Gastroesophageal sphincter (tissue), 4 donors: ENCODE measurements around the gene GABRR3. TPM values are rescaled to one million over a fixed set of nuclear protein-coding genes. Genes with fewer than 3 reads are reported as not detected.

Experiments
- ATAC-seq: fragments of 150-250 bp; one replicate; pipeline ENCODE4 v1.9.1; 2016; ENCODE audit warnings: mild to moderate bottlenecking, moderate library complexity
- H3K27ac ChIP-seq, 4 donors: fragments of 200-600 bp; sonication (generic) in 3 of 4; 1 replicate in 3 of 4; 2 replicates in 1 of 4; pipeline ENCODE4 v1.5.1; 2016 to 2019
- H3K27me3 ChIP-seq: fragments of 200-600 bp; sonication (generic); one replicate; pipeline ENCODE4 v1.5.1; 2019
- H3K36me3 ChIP-seq, 2 donors: fragments of 200-600 bp; sonication (generic); one replicate each; pipeline ENCODE4 v1.5.1; 2019; ENCODE audit warnings: control low read depth in 1 of 2
- H3K4me1 ChIP-seq, 3 donors: fragments of 200-600 bp; sonication (generic); 1 replicate in 2 of 3; 2 replicates in 1 of 3; pipeline ENCODE4 v1.5.1; 2016 to 2019; ENCODE audit warnings: control low read depth in 2 of 3
- H3K4me3 ChIP-seq, 2 donors: fragments of 200-600 bp; sonication (generic); one replicate each; pipeline ENCODE4 v1.5.1; 2019; ENCODE audit warnings: mild to moderate bottlenecking in 1 of 2, moderate library complexity in 1 of 2
- H3K9me3 ChIP-seq, 3 donors: fragments of 200-600 bp; sonication (generic); one replicate each; pipeline ENCODE4 v1.5.1; 2017 to 2019; ENCODE audit warnings: control low read depth in 2 of 3
- EP300 ChIP-seq: sonication (generic); formaldehyde crosslinking; IDR thresholded peaks from one replicate; pipeline ENCODE4 v1.6.1; 2017; ENCODE audit warnings: antibody characterized with exemption, mild to moderate bottlenecking
- POLR2A ChIP-seq, 2 donors: fragments of 450-650 bp; IDR thresholded peaks; one replicate each; pipeline ENCODE4 v1.6.1; 2017; ENCODE audit warnings: antibody characterized with exemption in 2 of 2, mild to moderate bottlenecking in 2 of 2, moderate library complexity in 1 of 2
- POLR2AphosphoS5 ChIP-seq: sonication (generic); formaldehyde crosslinking; IDR thresholded peaks from one replicate; pipeline ENCODE4 v1.6.1; 2017; ENCODE audit warnings: antibody characterized with exemption
- WGBS, 2 donors: methylation state at CpG; one replicate each; pipeline ENCODE4 v1.1.5; 2018; ENCODE audit warnings: low coverage in 1 of 2; 5-methylcytosine and 5-hydroxymethylcytosine counted together
- total RNA-seq, 4 donors: library from RNA; depleted of rRNA; stranded (reverse); fragments of >200 nt; gene quantifications; one replicate each; pipeline ENCODE4 v1.1.0, GENCODE V29; 2016
- TF ChIP-seq, protein P1 (sequence below), 4 experiments: fragments of 200-600 bp in 2 of 4; fragments of 450-650 bp in 2 of 4; sonication (generic) in 1 of 4; IDR thresholded peaks; one replicate each; pipeline ENCODE4 v1.5.1; 2017 to 2019; ENCODE audit warnings: antibody characterized with exemption in 4 of 4, mild to moderate bottlenecking in 2 of 4, moderate library complexity in 2 of 4

Gene GABRR3
- total RNA-seq, 4 donors from 2014 or later = not detected

DNA sequence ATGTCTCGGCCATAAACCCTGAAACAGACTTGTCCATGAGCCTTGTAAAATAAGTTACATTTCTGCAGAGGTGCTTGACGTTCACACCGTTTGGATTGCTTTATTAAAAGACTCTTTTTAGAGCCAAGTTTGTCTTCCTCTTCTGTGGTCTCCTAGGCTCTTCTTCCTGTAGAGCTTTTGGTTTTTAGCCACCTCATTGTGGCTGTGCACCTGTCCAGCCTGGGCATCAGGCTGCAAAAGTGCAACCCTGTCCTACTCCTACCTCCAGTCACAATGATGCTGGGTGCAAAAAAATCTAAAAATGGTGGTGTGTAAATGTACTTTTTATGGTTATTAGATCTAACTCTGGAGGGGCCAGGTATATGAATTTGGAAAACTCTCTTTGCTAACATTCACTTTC, 60.1 kb downstream of the GABRR3 start:
- Histone ChIP-seq H3K27ac (no peak overlapping the region), H3K4me3 (no peak overlapping the region), H3K4me1 (peaks cover 0 to 26% (median 5%) of the 10 kb centered on the region in 3 donors), H3K27me3 (no peaks in the 10 kb centered on the region), H3K9me3 (no peaks in the 10 kb centered on the region), H3K36me3 (no peaks in the 10 kb centered on the region)
- no peak for ATAC-seq
- TF ChIP-seq, protein P1, sequence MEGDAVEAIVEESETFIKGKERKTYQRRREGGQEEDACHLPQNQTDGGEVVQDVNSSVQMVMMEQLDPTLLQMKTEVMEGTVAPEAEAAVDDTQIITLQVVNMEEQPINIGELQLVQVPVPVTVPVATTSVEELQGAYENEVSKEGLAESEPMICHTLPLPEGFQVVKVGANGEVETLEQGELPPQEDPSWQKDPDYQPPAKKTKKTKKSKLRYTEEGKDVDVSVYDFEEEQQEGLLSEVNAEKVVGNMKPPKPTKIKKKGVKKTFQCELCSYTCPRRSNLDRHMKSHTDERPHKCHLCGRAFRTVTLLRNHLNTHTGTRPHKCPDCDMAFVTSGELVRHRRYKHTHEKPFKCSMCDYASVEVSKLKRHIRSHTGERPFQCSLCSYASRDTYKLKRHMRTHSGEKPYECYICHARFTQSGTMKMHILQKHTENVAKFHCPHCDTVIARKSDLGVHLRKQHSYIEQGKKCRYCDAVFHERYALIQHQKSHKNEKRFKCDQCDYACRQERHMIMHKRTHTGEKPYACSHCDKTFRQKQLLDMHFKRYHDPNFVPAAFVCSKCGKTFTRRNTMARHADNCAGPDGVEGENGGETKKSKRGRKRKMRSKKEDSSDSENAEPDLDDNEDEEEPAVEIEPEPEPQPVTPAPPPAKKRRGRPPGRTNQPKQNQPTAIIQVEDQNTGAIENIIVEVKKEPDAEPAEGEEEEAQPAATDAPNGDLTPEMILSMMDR (IDR thresholded peaks at IDR 0.05) = no peak
- no peak for TF ChIP-seq POLR2A (IDR thresholded peaks at IDR 0.05)
- no peak for TF ChIP-seq EP300
- TF ChIP-seq POLR2AphosphoS5 = no peak
- 68 to 71% methylated on average over 3 of the region's 3 CpGs for WGBS, 2 donors

DNA sequence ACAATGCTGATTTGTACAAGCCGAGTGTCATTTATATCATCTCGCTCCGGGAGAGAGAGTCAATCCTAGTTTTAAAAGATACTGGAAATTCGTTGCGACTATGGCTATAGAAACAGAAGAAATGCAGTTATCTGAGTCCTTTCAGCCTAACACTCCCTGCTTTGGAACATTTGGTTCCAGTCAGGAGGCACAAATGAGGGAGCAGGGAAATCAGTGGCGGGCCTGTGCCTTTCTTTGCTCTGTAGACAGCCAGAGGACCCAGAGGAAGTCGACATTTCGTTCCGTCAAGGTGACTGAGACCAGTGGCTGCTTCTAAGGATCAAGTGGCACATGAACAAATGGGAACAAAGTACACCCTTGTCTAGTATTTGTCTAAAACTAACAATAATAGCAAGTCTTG, 62.1 kb downstream of the GABRR3 start:
- Histone ChIP-seq H3K9me3 (no peaks in the 10 kb centered on the region), H3K27ac (peak overlapping the region in 3 of 4 donors; percentile 92 to 94 (median 92)), H3K4me3 (peak overlapping the region in 1 of 2 donors; percentile 85), H3K4me1 (peaks cover 0 to 34% (median 5%) of the 10 kb centered on the region in 3 donors), H3K36me3 (no peaks in the 10 kb centered on the region), H3K27me3 (no peaks in the 10 kb centered on the region)
- no peak for ATAC-seq
- TF ChIP-seq POLR2A (IDR thresholded peaks at IDR 0.05) = no peak
- TF ChIP-seq, protein P1 (IDR thresholded peaks at IDR 0.05) = no peak
- no peak for TF ChIP-seq POLR2AphosphoS5
- TF ChIP-seq EP300 = no peak
- WGBS, 2 donors = 94 to 96% methylated on average over 4 to 8 of the region's 9 CpGs

DNA sequence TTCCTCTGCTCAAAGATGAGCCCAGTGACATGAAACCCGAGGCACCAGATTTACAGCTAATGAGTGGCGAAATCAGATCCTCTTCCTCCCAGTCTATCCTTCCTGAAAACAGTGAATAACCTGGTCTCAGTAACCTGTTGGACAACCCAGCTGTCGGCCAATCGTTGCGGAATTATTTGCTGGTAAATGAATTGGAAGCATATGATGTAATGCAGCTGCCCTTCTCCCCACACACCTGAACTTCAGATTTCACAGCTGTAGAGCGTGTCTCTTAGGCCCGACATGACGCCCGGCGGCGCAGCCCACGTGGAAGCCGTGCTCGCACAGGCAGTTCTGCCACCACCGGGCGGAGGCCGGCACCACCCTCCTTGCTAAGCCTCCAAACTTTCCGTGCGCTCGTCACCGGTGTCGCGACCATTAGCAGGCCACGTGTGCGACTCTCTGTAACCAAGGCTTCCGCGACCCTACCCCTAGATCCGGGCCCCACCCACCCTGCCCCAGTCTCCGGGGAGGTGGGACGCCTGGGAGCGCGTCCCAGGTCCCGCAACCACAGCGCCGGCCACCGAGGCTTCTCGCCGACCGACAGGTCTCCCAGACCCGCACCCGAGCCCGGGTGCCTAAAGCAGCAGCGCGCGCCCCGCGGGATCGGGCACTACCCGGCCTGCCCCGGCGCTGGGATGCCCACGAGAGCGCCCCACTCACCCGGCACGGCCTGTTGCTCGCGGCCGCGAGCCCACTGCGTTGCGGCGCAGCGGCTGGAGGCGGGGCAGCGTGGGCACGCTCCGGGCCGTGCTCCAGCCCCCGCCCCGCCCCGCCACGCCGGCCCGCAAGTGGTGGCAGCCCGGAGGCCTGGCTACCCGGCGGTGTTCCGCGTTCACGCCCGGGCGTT, 63.2 kb downstream of the GABRR3 start, which contains the start of gene RIOX2:
Gene RIOX2, minus strand, starts transcription at position 753 of the 889 bp plus-strand sequence. CDS start 4,838 bp downstream, outside the sequence.
- Histone ChIP-seq H3K9me3 (no peaks in the 10 kb centered on the region), H3K36me3 (peaks cover 0 to 4% of the 10 kb centered on the region in 2 donors), H3K27ac (peak within 1 kb of the TSS; percentile 34 to 94 (median 92)), H3K27me3 (no peaks in the 10 kb centered on the region), H3K4me1 (peaks cover 0 to 34% (median 5%) of the 10 kb centered on the region in 3 donors), H3K4me3 (peak within 1 kb of the TSS; percentile 66 to 85)
- peak; percentile 95 for ATAC-seq
- TF ChIP-seq, protein P1 (IDR thresholded peaks at IDR 0.05) = peak in 2 of 4 experiments; percentile 17 to 40
- TF ChIP-seq POLR2A (IDR thresholded peaks at IDR 0.05) = peak; percentile 70 to 81
- TF ChIP-seq POLR2AphosphoS5 = no peak
- no peak for TF ChIP-seq EP300
- WGBS, 2 donors = 10 to 19% methylated on average over 7 to 11 of the region's 82 CpGs

DNA sequence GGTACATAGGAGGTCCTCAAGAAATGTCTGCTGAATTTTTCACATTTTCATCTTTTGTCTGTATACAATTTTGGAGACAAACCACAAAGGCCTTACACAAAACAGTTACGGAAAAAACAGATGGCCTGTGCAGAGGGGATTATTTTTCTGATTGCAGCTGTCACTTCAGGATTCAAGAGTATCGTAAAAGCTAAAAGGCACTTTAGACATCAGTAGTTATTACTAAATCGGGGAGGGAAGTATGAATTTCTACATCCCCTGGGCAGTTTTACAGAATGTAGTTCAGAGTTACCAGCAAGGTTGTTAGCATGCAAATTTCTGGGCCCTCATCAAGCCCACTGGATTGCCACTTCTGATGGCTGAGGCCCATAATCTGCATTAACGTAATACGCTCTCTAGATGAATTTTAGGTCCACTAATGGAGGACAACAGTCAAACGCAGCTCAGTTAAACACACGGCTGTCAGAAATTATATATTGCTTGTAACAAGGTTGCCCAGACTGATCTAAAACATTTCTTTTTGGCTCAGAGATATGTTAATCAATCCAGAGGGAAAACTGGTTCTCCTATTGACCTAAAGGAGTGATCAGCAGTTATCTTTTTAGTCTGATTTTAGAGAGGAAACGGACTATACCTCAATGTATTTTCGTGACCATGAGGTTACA, 64.0 kb downstream of the GABRR3 start:
- H3K4me1 ChIP-seq = peaks cover 0 to 34% (median 5%) of the 10 kb centered on the region in 3 donors
- no peak for ATAC-seq

More for the DNA sequence above, 64.0 kb downstream of the GABRR3 start:
- Histone ChIP-seq H3K9me3 (no peaks in the 10 kb centered on the region), H3K36me3 (peaks cover 0 to 13% of the 10 kb centered on the region in 2 donors), H3K27me3 (no peaks in the 10 kb centered on the region), H3K4me3 (peak overlapping the region; percentile 66 to 85), H3K27ac (peak overlapping the region in 3 of 4 donors; percentile 92 to 94 (median 92))
- TF ChIP-seq POLR2AphosphoS5 (no peak), EP300 (no peak), POLR2A (IDR thresholded peaks at IDR 0.05) (no peak)
- TF ChIP-seq, protein P1 (IDR thresholded peaks at IDR 0.05) = no peak
- 68 to 86% methylated on average over 7 to 9 of the region's 9 CpGs for WGBS, 2 donors
